H1 (cell line): ENCODE results near the gene SYTL2. TPM values are rescaled to one million over a fixed set of nuclear protein-coding genes. Genes with fewer than 3 reads are reported as not detected.
A peak's percentile ranks its signal among the peaks of the same experiment; 100 is the strongest.

Experiments used
- CTCF ChIA-PET: fragments of 300-600 bp; sonication (Branson Sonifier 250); formaldehyde crosslinking; loops from one replicate; lab custom pipeline; 2021; ENCODE audit not compliant: partially characterized antibody; lab: Charles Lee
- POLR2A ChIA-PET: fragments of 300-600 bp; sonication (Branson Sonifier 250); formaldehyde crosslinking; loops from one replicate; lab custom pipeline; 2021; ENCODE audit warnings: inconsistent platforms; ENCODE audit not compliant: partially characterized antibody; lab: Charles Lee
- DNase-seq, 2 experiments: peaks; one replicate each; pipeline versions ENCODE4 v3.0.0 to v3.0.0-alpha.2; 2010 to 2022; ENCODE audit warnings: low spot score in 2 of 2, low read depth in 1 of 2, mixed read lengths in 1 of 2
- FAIRE-seq: peaks from 2 replicates; lab custom pipeline; 2011; peaks lifted over from hg19 to GRCh38; lab: Jason Lieb, UNC
- H2AFZ ChIP-seq: 2 replicates; pipeline ENCODE4 v1.8.1; 2012; ENCODE audit warnings: low read length, inconsistent platforms
- H2AK5ac ChIP-seq: 2 replicates; pipeline ENCODE4 v1.6.1; 2013; ENCODE audit warnings: low read depth, low read length
- H2BK120ac ChIP-seq: replicated peaks from 2 replicates; pipeline ENCODE3; 2013; ENCODE audit warnings: low read depth, low read length, inconsistent platforms
- H2BK12ac ChIP-seq: 2 replicates; pipeline ENCODE4 v1.6.1; 2013; ENCODE audit warnings: low read depth, low read length
- H2BK15ac ChIP-seq: 2 replicates; pipeline ENCODE4 v1.6.1; 2013; ENCODE audit warnings: low read length
- H2BK20ac ChIP-seq: 2 replicates; pipeline ENCODE4 v1.6.1; 2013; ENCODE audit warnings: low read length
- H2BK5ac ChIP-seq: 2 replicates; pipeline ENCODE4 v1.6.1; 2013; ENCODE audit warnings: low read depth, low read length
- H3K14ac ChIP-seq: 2 replicates; pipeline ENCODE4 v1.6.1; 2013; ENCODE audit warnings: inconsistent platforms; ENCODE audit not compliant: insufficient read length
- H3K18ac ChIP-seq: 2 replicates; pipeline ENCODE4 v1.6.1; 2013; ENCODE audit warnings: low read length; ENCODE audit errors: extremely low read depth
- H3K23ac ChIP-seq: 2 replicates; pipeline ENCODE4 v1.6.1; 2013; ENCODE audit warnings: inconsistent platforms; ENCODE audit not compliant: insufficient read length
- H3K23me2 ChIP-seq: 2 replicates; pipeline ENCODE4 v1.6.1; 2013; ENCODE audit warnings: low read depth, low read length
- H3K27ac ChIP-seq: 2 replicates; pipeline ENCODE4 v1.6.1; 2011; ENCODE audit warnings: low read depth, low read length, inconsistent platforms
- H3K27me3 ChIP-seq, 4 experiments: replicated peaks in 1 of 4; 1 replicate in 1 of 4; 2 replicates in 3 of 4; pipeline versions ENCODE4 v1.6.1 to v1.8.1; 2011 to 2013; ENCODE audit warnings: low read length in 3 of 4, mild to moderate bottlenecking in 3 of 4, inconsistent platforms in 2 of 4, mixed read lengths in 2 of 4, moderate library complexity in 1 of 4; ENCODE audit not compliant: control insufficient read depth in 3 of 4, insufficient read depth in 3 of 4; ENCODE audit errors: extremely low read depth in 1 of 4
- H3K36me3 ChIP-seq, 4 experiments: 2 replicates each; pipeline versions ENCODE4 v1.6.1 to v1.8.1; 2011 to 2013; ENCODE audit warnings: mild to moderate bottlenecking in 4 of 4, low read length in 3 of 4, moderate library complexity in 2 of 4, control low read depth in 1 of 4, inconsistent platforms in 1 of 4; ENCODE audit not compliant: insufficient read depth in 4 of 4, control insufficient read depth in 2 of 4
- H3K4ac ChIP-seq: replicated peaks from 2 replicates; pipeline ENCODE3; 2013; ENCODE audit warnings: low read length, low read depth, mixed read lengths, inconsistent platforms; ENCODE audit not compliant: insufficient read length
- H3K4me1 ChIP-seq, 4 experiments: replicated peaks in 1 of 4; 1 replicate in 1 of 4; 2 replicates in 3 of 4; pipeline versions ENCODE4 v1.6.1 to v1.8.1; 2011 to 2013; ENCODE audit warnings: low read length in 3 of 4, inconsistent platforms in 2 of 4, mixed read lengths in 1 of 4; ENCODE audit not compliant: insufficient read depth in 4 of 4, control insufficient read depth in 3 of 4
- H3K4me2 ChIP-seq, 2 experiments: 2 replicates each; pipeline versions ENCODE4 v1.6.1 to v1.8.1; 2011 to 2013; ENCODE audit warnings: low read depth in 2 of 2, low read length in 2 of 2, control low read depth in 1 of 2, inconsistent platforms in 1 of 2, mild to moderate bottlenecking in 1 of 2; ENCODE audit not compliant: insufficient read depth in 1 of 2
- H3K4me3 ChIP-seq, 4 experiments: fragments of 200-600, 300-600 bp in 1 of 4; sonication (generic), shearing (Covaris generic), sonication (Bioruptor Twin) in 1 of 4; 2 replicates each; pipeline versions ENCODE4 v1.5.1 to v1.8.1; 2011 to 2016; ENCODE audit warnings: low read length in 4 of 4, low read depth in 3 of 4, control low read depth in 2 of 4, inconsistent platforms in 2 of 4, mild to moderate bottlenecking in 2 of 4, mixed read lengths in 1 of 4, moderate library complexity in 1 of 4; ENCODE audit not compliant: insufficient read depth in 2 of 4; ENCODE audit errors: extremely low read depth in 1 of 4
- H3K56ac ChIP-seq: replicated peaks from 2 replicates; pipeline ENCODE3; 2013; ENCODE audit warnings: low read depth, mild to moderate bottlenecking, mixed read lengths, low read length, inconsistent platforms; ENCODE audit not compliant: insufficient read length
- H3K79me1 ChIP-seq: 2 replicates; pipeline ENCODE4 v1.6.1; 2013; ENCODE audit warnings: low read depth, low read length, control low read depth
- H3K79me2 ChIP-seq, 2 experiments: 2 replicates each; pipeline versions ENCODE4 v1.6.1 to v1.8.1; 2012 to 2013; ENCODE audit warnings: low read length in 2 of 2, mild to moderate bottlenecking in 2 of 2, inconsistent platforms in 1 of 2; ENCODE audit not compliant: insufficient read depth in 2 of 2, control insufficient read depth in 1 of 2
- H3K9ac ChIP-seq, 4 experiments: replicated peaks in 1 of 4; 1 replicate in 1 of 4; 2 replicates in 3 of 4; pipeline versions ENCODE4 v1.6.1 to v1.8.1; 2011 to 2013; ENCODE audit warnings: low read depth in 3 of 4, low read length in 3 of 4, control low read depth in 2 of 4, mild to moderate bottlenecking in 2 of 4, moderate library complexity in 2 of 4, inconsistent platforms in 1 of 4; ENCODE audit errors: extremely low read depth in 1 of 4
- H3K9me3 ChIP-seq, 2 experiments: 2 replicates each; pipeline versions ENCODE4 v1.6.1 to v1.8.1; 2012 to 2013; ENCODE audit warnings: mild to moderate bottlenecking in 2 of 2, moderate library complexity in 2 of 2, control low read depth in 1 of 2, inconsistent platforms in 1 of 2, low read depth in 1 of 2, low read length in 1 of 2, mixed read lengths in 1 of 2; ENCODE audit not compliant: insufficient read depth in 2 of 2
- H4K20me1 ChIP-seq, 2 experiments: replicated peaks in 1 of 2; 2 replicates each; pipeline versions ENCODE3 to v1.8.1; 2011 to 2013; ENCODE audit warnings: inconsistent platforms in 2 of 2, low read length in 2 of 2, mild to moderate bottlenecking in 1 of 2; ENCODE audit not compliant: insufficient read depth in 2 of 2, control insufficient read depth in 1 of 2
- H4K5ac ChIP-seq: 2 replicates; pipeline ENCODE4 v1.6.1; 2013; ENCODE audit warnings: low read length, low read depth, mixed read lengths, inconsistent platforms; ENCODE audit not compliant: insufficient read length
- H4K8ac ChIP-seq: 2 replicates; pipeline ENCODE4 v1.8.0; 2013; ENCODE audit warnings: mild to moderate bottlenecking, moderate library complexity, low read length, inconsistent platforms; ENCODE audit not compliant: insufficient read depth; ENCODE audit errors: extremely low read depth
- H4K91ac ChIP-seq: replicated peaks from 2 replicates; pipeline ENCODE3; 2013; ENCODE audit warnings: low read length, mixed read lengths, inconsistent platforms; ENCODE audit not compliant: insufficient read length
- EGR1 ChIP-seq: IDR thresholded peaks from 2 replicates; pipeline ENCODE4 v1.6.1; 2011; ENCODE audit warnings: low read depth, low read length, borderline replicate concordance
- polyA plus RNA-seq, 7 experiments: library from polyadenylated mRNA; depleted of rRNA in 3 of 7; stranded (reverse) in 5 of 7; unstranded in 2 of 7; fragments of >200 nt in 5 of 7; fragments of 200-250 nt in 2 of 7; gene quantifications; 1 replicate in 5 of 7; 2 replicates in 1 of 7; 4 replicates in 1 of 7; pipeline versions ENCODE4 v1.2.1 to v1.2.3, GENCODE V29; 2011 to 2013; ENCODE audit warnings: missing spikeins in 2 of 7, mixed read lengths in 2 of 7
- total RNA-seq: library from RNA; stranded (reverse); fragmentation: NEBNext Ultra II Directional; extraction: Animal tissue kit (Norgen Biotek cat#: 25700); gene quantifications from 2 replicates; pipeline ENCODE4 v1.2.1, GENCODE V29; 2021

Gene SYTL2
- total and polyA plus RNA-seq, 2 of the 8 experiments (the other 6 are each of a cell fraction or from before 2014, with no cell fraction given): 1.3 to 9.1 TPM

- no peak overlapping the region for H4K8ac ChIP-seq
- no peak for TF ChIP-seq EGR1
- TF ChIP-seq, all 59 proteins: peak for 0
- H3K18ac ChIP-seq: no peak overlapping the region
- DNase-seq (no peak), FAIRE-seq (no peak)
- H2BK20ac ChIP-seq: no peak overlapping the region
- H2AFZ ChIP-seq: 0 out of 2 replicates have a peak overlapping the region, but pooled peaks have one; percentile 23
- ChIA-PET CTCF (interaction anchor here (0.9 to 1.6 kb wide), 4 partner anchors 12 to 126 kb away, joined by 3 read pairs; partner anchors contain the start of gene CCDC83), POLR2A (no interaction called here)
- no peak overlapping the region for H3K56ac ChIP-seq
- no peak overlapping the region for H4K91ac ChIP-seq
- no peaks in the 10 kb centered on the region for H3K9me3 ChIP-seq
- no peak overlapping the region for H3K4ac ChIP-seq
- no peaks in the 10 kb centered on the region; a peak in 1 of 4 replicates for H3K79me2 ChIP-seq
- no peaks in the 10 kb centered on the region for H3K4me1 ChIP-seq
- H3K4me2 ChIP-seq: no peak overlapping the region
- no peaks in the 10 kb centered on the region for H3K36me3 ChIP-seq
- no peak overlapping the region for H3K9ac ChIP-seq
- H3K14ac ChIP-seq: no peak overlapping the region
- H3K27me3 ChIP-seq: 0 out of 7 replicates have a peak, but pooled peaks cover 0 to 3% (median 0%) of the 10 kb centered on the region in 4 experiments
- no peak overlapping the region for H2BK15ac ChIP-seq
- no peak overlapping the region for H2BK5ac ChIP-seq
- H3K23me2 ChIP-seq: no peaks in the 10 kb centered on the region
- no peak overlapping the region for H3K23ac ChIP-seq
- H2BK12ac ChIP-seq: no peak overlapping the region
- no peaks in the 10 kb centered on the region for H4K20me1 ChIP-seq
- H3K27ac ChIP-seq: no peak overlapping the region
- no peaks in the 10 kb centered on the region for H3K79me1 ChIP-seq
- H2AK5ac ChIP-seq: no peak overlapping the region
- H2BK120ac ChIP-seq: no peak overlapping the region
- no peak overlapping the region for H3K4me3 ChIP-seq
- H4K5ac ChIP-seq: no peak overlapping the region
Observed at GRCh38 chr11:85819441-85819840, 8.5 kb upstream of the SYTL2 start.
